ENCODE measurements around the gene FAM117B.

- TF ChIP-seq POLR2AphosphoS5 (IDR thresholded peaks at IDR 0.05; ENCODE audit: low read depth) (no peak), SPI1 (IDR thresholded peaks at IDR 0.05; ENCODE audit: borderline replicate concordance, low read depth) (no peak), REST (IDR thresholded peaks at IDR 0.05; ENCODE audit: insufficient replicate concordance, low read depth) (no peak), GABPA (IDR thresholded peaks at IDR 0.05; ENCODE audit: low read depth) (no peak)
- TF ChIP-seq, protein P1, sequence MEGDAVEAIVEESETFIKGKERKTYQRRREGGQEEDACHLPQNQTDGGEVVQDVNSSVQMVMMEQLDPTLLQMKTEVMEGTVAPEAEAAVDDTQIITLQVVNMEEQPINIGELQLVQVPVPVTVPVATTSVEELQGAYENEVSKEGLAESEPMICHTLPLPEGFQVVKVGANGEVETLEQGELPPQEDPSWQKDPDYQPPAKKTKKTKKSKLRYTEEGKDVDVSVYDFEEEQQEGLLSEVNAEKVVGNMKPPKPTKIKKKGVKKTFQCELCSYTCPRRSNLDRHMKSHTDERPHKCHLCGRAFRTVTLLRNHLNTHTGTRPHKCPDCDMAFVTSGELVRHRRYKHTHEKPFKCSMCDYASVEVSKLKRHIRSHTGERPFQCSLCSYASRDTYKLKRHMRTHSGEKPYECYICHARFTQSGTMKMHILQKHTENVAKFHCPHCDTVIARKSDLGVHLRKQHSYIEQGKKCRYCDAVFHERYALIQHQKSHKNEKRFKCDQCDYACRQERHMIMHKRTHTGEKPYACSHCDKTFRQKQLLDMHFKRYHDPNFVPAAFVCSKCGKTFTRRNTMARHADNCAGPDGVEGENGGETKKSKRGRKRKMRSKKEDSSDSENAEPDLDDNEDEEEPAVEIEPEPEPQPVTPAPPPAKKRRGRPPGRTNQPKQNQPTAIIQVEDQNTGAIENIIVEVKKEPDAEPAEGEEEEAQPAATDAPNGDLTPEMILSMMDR (IDR thresholded peaks at IDR 0.05; ENCODE audit: insufficient read depth, low read length), result no peak
Measured at GRCh38 chr2:202768273-202768672, 133.5 kb downstream of the FAM117B start.
